Stimulated activated naive B cell treated with anti-CD40 and anti-IgM and Interleukin-4, amounts not matched to agents 10 μg/mL and 1 μg/mL and 100 μg/mL, for 72 hours (primary cell): Measurements from ENCODE around the gene ADAMTS17.

Experiments used
- ATAC-seq, 2 donors: fragments of 150-1000 bp; cut with Tn5 transposase; replicated peaks; 2 replicates each; pipeline ENCODE4 v1.10.0; 2021; ENCODE audit warnings: moderate library complexity in 1 of 2
- DNase-seq: peaks from one replicate; pipeline ENCODE4 v3.0.0; 2021
- H3K27ac Mint-ChIP-seq: one replicate; pipeline ENCODE4 v1.8.0; 2022; ENCODE audit warnings: mild to moderate bottlenecking, mixed read lengths
- H3K27me3 Mint-ChIP-seq, 2 donors: one replicate each; pipeline ENCODE4 v1.8.0; 2022; ENCODE audit warnings: mixed read lengths in 2 of 2
- H3K36me3 Mint-ChIP-seq, 2 donors: one replicate each; pipeline ENCODE4 v1.8.0; 2022; ENCODE audit warnings: mixed read lengths in 2 of 2, mild to moderate bottlenecking in 1 of 2
- H3K4me1 Mint-ChIP-seq, 2 donors: one replicate each; pipeline ENCODE4 v1.8.0; 2022; ENCODE audit warnings: mixed read lengths in 2 of 2, mild to moderate bottlenecking in 1 of 2
- H3K4me3 Mint-ChIP-seq, 2 donors: one replicate each; pipeline ENCODE4 v1.8.0; 2022; ENCODE audit warnings: mild to moderate bottlenecking in 2 of 2, mixed read lengths in 2 of 2, moderate library complexity in 1 of 2
- H3K9me3 Mint-ChIP-seq, 2 donors: one replicate each; pipeline ENCODE4 v1.8.0; 2022; ENCODE audit warnings: mixed read lengths in 2 of 2, mild to moderate bottlenecking in 1 of 2

ADAMTS17 gene

GRCh38 chr15:100248236-100248635 lies 93.5 kb downstream of the ADAMTS17 start:
- no peaks in the 10 kb centered on the region for H3K4me1 Mint-ChIP-seq
- H3K36me3 Mint-ChIP-seq, result no peaks in the 10 kb centered on the region
- ATAC-seq (no peak), DNase-seq (no peak)
- peaks cover 0 to 5% of the 10 kb centered on the region in 2 donors for H3K27me3 Mint-ChIP-seq
- no peak overlapping the region for H3K4me3 Mint-ChIP-seq
- H3K9me3 Mint-ChIP-seq, result peaks cover 0 to 8% of the 10 kb centered on the region in 2 donors
- H3K27ac Mint-ChIP-seq, result no peak overlapping the region

- Mint-ChIP-seq H3K9me3 (peaks cover 0 to 10% of the 10 kb centered on the region in 2 donors), H3K4me3 (no peak overlapping the region), H3K4me1 (no peaks in the 10 kb centered on the region), H3K27ac (no peak overlapping the region), H3K27me3 (peaks cover 0 to 5% of the 10 kb centered on the region in 2 donors), H3K36me3 (no peaks in the 10 kb centered on the region)
- DNase-seq (no peak), ATAC-seq (no peak)
Measured at GRCh38 chr15:100247228-100248225, 94.2 kb downstream of the ADAMTS17 start.

GRCh38 chr15:100245855-100246254 lies 95.9 kb downstream of the ADAMTS17 start:
- Mint-ChIP-seq H3K36me3 (no peaks in the 10 kb centered on the region), H3K27me3 (no peaks in the 10 kb centered on the region), H3K4me1 (no peaks in the 10 kb centered on the region), H3K9me3 (peaks cover 0 to 13% of the 10 kb centered on the region in 2 donors), H3K27ac (no peak overlapping the region), H3K4me3 (no peak overlapping the region)
- no peak for ATAC-seq
- no peak for DNase-seq

GRCh38 chr15:100245487-100245820 lies 96.3 kb downstream of the ADAMTS17 start:
- DNase-seq (no peak), ATAC-seq (no peak)
- Mint-ChIP-seq H3K27ac (no peak overlapping the region), H3K36me3 (no peaks in the 10 kb centered on the region), H3K4me1 (no peaks in the 10 kb centered on the region), H3K9me3 (peaks cover 0 to 13% of the 10 kb centered on the region in 2 donors), H3K27me3 (no peaks in the 10 kb centered on the region), H3K4me3 (no peak overlapping the region)

GRCh38 chr15:100244796-100245486 lies 96.8 kb downstream of the ADAMTS17 start:
- DNase-seq (no peak), ATAC-seq (no peak)
- H3K27ac Mint-ChIP-seq, result no peak overlapping the region
- H3K4me1 Mint-ChIP-seq, result no peaks in the 10 kb centered on the region
- no peaks in the 10 kb centered on the region for H3K27me3 Mint-ChIP-seq
- H3K9me3 Mint-ChIP-seq, result peaks cover 0 to 13% of the 10 kb centered on the region in 2 donors
- H3K4me3 Mint-ChIP-seq, result no peak overlapping the region
- no peaks in the 10 kb centered on the region for H3K36me3 Mint-ChIP-seq

- ATAC-seq, result no peak
- H3K4me1 Mint-ChIP-seq, result no peaks in the 10 kb centered on the region
- peaks cover 0 to 15% of the 10 kb centered on the region in 2 donors for H3K9me3 Mint-ChIP-seq
- no peaks in the 10 kb centered on the region for H3K27me3 Mint-ChIP-seq
- DNase-seq, result no peak
- H3K4me3 Mint-ChIP-seq, result no peak overlapping the region
- H3K36me3 Mint-ChIP-seq, result no peaks in the 10 kb centered on the region
- H3K27ac Mint-ChIP-seq, result no peak overlapping the region
Measured at GRCh38 chr15:100242989-100243388, 98.8 kb downstream of the ADAMTS17 start.

GRCh38 chr15:100241572-100242482 lies 99.9 kb downstream of the ADAMTS17 start:
- H3K27me3 Mint-ChIP-seq, result peaks cover 0 to 4% of the 10 kb centered on the region in 2 donors
- H3K36me3 Mint-ChIP-seq, result no peaks in the 10 kb centered on the region
- H3K4me1 Mint-ChIP-seq, result no peaks in the 10 kb centered on the region
- no peak for DNase-seq
- H3K27ac Mint-ChIP-seq, result no peak overlapping the region
- H3K4me3 Mint-ChIP-seq, result no peak overlapping the region
- no peak for ATAC-seq
- H3K9me3 Mint-ChIP-seq, result peaks cover 0 to 13% of the 10 kb centered on the region in 2 donors

GRCh38 chr15:100236981-100237720 lies 104.6 kb downstream of the ADAMTS17 start:
- Mint-ChIP-seq H3K27me3 (peaks cover 0 to 4% of the 10 kb centered on the region in 2 donors), H3K9me3 (peaks cover 0 to 4% of the 10 kb centered on the region in 2 donors), H3K27ac (no peak overlapping the region), H3K4me3 (no peak overlapping the region), H3K4me1 (no peaks in the 10 kb centered on the region), H3K36me3 (no peaks in the 10 kb centered on the region)
- ATAC-seq, result no peak
- DNase-seq, result no peak

GRCh38 chr15:100235030-100235617 lies 106.7 kb downstream of the ADAMTS17 start:
- H3K27ac Mint-ChIP-seq, result no peak overlapping the region
- no peaks in the 10 kb centered on the region for H3K4me1 Mint-ChIP-seq
- H3K9me3 Mint-ChIP-seq, result peaks cover 0 to 2% of the 10 kb centered on the region in 2 donors
- H3K36me3 Mint-ChIP-seq, result no peaks in the 10 kb centered on the region
- peaks cover 0 to 4% of the 10 kb centered on the region in 2 donors for H3K27me3 Mint-ChIP-seq
- H3K4me3 Mint-ChIP-seq, result no peak overlapping the region
- DNase-seq (no peak), ATAC-seq (no peak)

- Mint-ChIP-seq H3K4me1 (no peaks in the 10 kb centered on the region), H3K27ac (no peak overlapping the region), H3K9me3 (peaks cover 0 to 2% of the 10 kb centered on the region in 2 donors), H3K4me3 (no peak overlapping the region), H3K36me3 (no peaks in the 10 kb centered on the region), H3K27me3 (peaks cover 0 to 7% of the 10 kb centered on the region in 2 donors)
- ATAC-seq (no peak), DNase-seq (no peak)
Measured at GRCh38 chr15:100234158-100235029, 107.4 kb downstream of the ADAMTS17 start.

- Mint-ChIP-seq H3K27ac (no peak overlapping the region), H3K36me3 (no peaks in the 10 kb centered on the region), H3K9me3 (peaks cover 0 to 5% of the 10 kb centered on the region in 2 donors), H3K4me3 (no peak overlapping the region), H3K27me3 (peaks cover 0 to 5% of the 10 kb centered on the region in 2 donors), H3K4me1 (no peaks in the 10 kb centered on the region)
- DNase-seq (no peak), ATAC-seq (no peak)
Measured at GRCh38 chr15:100230784-100231183, 111.0 kb downstream of the ADAMTS17 start.
